Lung (tissue), 16 donors: ENCODE data around the gene POLR1G. TPM values are rescaled to one million over a fixed set of nuclear protein-coding genes. Genes with fewer than 3 reads are reported as not detected.

ENCODE experiments used
- ATAC-seq: fragments of 200-7000 bp; cut with Tn5 transposase; one replicate; pipeline ENCODE4 v1.9.1; 2020; ENCODE audit warnings: moderate number of reproducible peaks; ENCODE audit not compliant: insufficient read depth, low FRiP score
- DNase-seq, 3 donors: peaks; one replicate each; pipeline ENCODE4 v3.0.0-alpha.2; 2013 to 2017
- H3K27ac ChIP-seq, 2 donors: one replicate each; pipeline ENCODE4 v1.5.1; 2013; ENCODE audit warnings: mild to moderate bottlenecking in 2 of 2, moderate library complexity in 2 of 2, control low read depth in 1 of 2, inconsistent platforms in 1 of 2, low read depth in 1 of 2, low read length in 1 of 2
- H3K27me3 ChIP-seq, 3 donors: one replicate each; pipeline ENCODE4 v1.5.1; 2013; ENCODE audit warnings: low read length in 2 of 3; ENCODE audit not compliant: control insufficient read depth in 3 of 3, insufficient read depth in 3 of 3
- H3K36me3 ChIP-seq, 4 donors: one replicate each; pipeline ENCODE4 v1.5.1; 2013; ENCODE audit warnings: low read length in 4 of 4, mild to moderate bottlenecking in 1 of 4, moderate library complexity in 1 of 4; ENCODE audit not compliant: control insufficient read depth in 4 of 4, insufficient read depth in 4 of 4
- H3K4me1 ChIP-seq, 5 donors: one replicate each; pipeline ENCODE4 v1.5.1; 2013; ENCODE audit warnings: low read length in 5 of 5, mild to moderate bottlenecking in 2 of 5, moderate library complexity in 1 of 5; ENCODE audit not compliant: control insufficient read depth in 5 of 5, insufficient read depth in 5 of 5
- H3K4me3 ChIP-seq: one replicate; pipeline ENCODE4 v1.5.1; 2013; ENCODE audit warnings: mild to moderate bottlenecking, control low read depth, moderate library complexity
- H3K9ac ChIP-seq, 2 donors: one replicate each; pipeline ENCODE4 v1.5.1; 2013; ENCODE audit warnings: low read length in 2 of 2, control low read depth in 1 of 2; ENCODE audit not compliant: insufficient read depth in 1 of 2
- H3K9me3 ChIP-seq, 4 donors: one replicate each; pipeline ENCODE4 v1.5.1; 2013; ENCODE audit warnings: low read length in 3 of 4, mild to moderate bottlenecking in 1 of 4, moderate library complexity in 1 of 4; ENCODE audit not compliant: control insufficient read depth in 4 of 4, insufficient read depth in 3 of 4
- CTCF ChIP-seq: IDR thresholded peaks from 2 replicates; pipeline ENCODE4 v1.5.1; 2012; ENCODE audit warnings: mild to moderate bottlenecking; ENCODE audit errors: control extremely low read depth, extremely low read depth
- WGBS, 2 donors: extraction: QIAGEN DNeasy Blood & Tissue Kit; methylation state at CpG; one replicate each; pipeline ENCODE4 v1.1.7; 2013; 5-methylcytosine and 5-hydroxymethylcytosine counted together
- long read RNA-seq, 5 donors: transcript quantifications; one replicate each; lab custom pipeline, GENCODE V29; 2026
- polyA plus RNA-seq, 2 donors: library from polyadenylated mRNA; stranded (reverse); fragments of 200-250 nt; gene quantifications; one replicate each; pipeline ENCODE4 v1.2.1, GENCODE V29; 2013
- total RNA-seq, 2 donors: library from RNA; depleted of rRNA in 1 of 2; stranded (reverse); fragments of >200 nt in 1 of 2; gene quantifications; one replicate each; pipeline ENCODE4 v1.2.1, GENCODE V29; 2014 to 2021
- donor health status: control.
- donor health status: control.
- donor health status: Bipolar disorder and iron deficiency.
- donor health status: healthy.
- donor health status: DM: yes; HTN: yes; CAD: no.

POLR1G gene, protein sequence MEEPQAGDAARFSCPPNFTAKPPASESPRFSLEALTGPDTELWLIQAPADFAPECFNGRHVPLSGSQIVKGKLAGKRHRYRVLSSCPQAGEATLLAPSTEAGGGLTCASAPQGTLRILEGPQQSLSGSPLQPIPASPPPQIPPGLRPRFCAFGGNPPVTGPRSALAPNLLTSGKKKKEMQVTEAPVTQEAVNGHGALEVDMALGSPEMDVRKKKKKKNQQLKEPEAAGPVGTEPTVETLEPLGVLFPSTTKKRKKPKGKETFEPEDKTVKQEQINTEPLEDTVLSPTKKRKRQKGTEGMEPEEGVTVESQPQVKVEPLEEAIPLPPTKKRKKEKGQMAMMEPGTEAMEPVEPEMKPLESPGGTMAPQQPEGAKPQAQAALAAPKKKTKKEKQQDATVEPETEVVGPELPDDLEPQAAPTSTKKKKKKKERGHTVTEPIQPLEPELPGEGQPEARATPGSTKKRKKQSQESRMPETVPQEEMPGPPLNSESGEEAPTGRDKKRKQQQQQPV
- total RNA-seq (1 to 10 TPM; 3.6 to 8.3 TPM), polyA plus RNA-seq (1 to 10 TPM; 5.2 to 6.6 TPM)
- long read RNA-seq, donor 1, partial matches to known transcripts: 0 of 2 reads
- long read RNA-seq, donor 1, other reads (novel, unspliced or antisense): 0 of 2 reads
- long read RNA-seq, donor 2, partial matches to known transcripts: 26 of 36 reads
- long read RNA-seq, donor 2, other reads (novel, unspliced or antisense): 8 of 36 reads
- long read RNA-seq, donor 3, partial matches to known transcripts: 0 of 2 reads
- long read RNA-seq, donor 3, other reads (novel, unspliced or antisense): 0 of 2 reads
- long read RNA-seq, donor 4, partial matches to known transcripts: 0 of 2 reads
- long read RNA-seq, donor 4, other reads (novel, unspliced or antisense): 0 of 2 reads
- long read RNA-seq, donor 5, partial matches to known transcripts: 87 of 142 reads
- long read RNA-seq, donor 5, other reads (novel, unspliced or antisense): 47 of 142 reads

DNA sequence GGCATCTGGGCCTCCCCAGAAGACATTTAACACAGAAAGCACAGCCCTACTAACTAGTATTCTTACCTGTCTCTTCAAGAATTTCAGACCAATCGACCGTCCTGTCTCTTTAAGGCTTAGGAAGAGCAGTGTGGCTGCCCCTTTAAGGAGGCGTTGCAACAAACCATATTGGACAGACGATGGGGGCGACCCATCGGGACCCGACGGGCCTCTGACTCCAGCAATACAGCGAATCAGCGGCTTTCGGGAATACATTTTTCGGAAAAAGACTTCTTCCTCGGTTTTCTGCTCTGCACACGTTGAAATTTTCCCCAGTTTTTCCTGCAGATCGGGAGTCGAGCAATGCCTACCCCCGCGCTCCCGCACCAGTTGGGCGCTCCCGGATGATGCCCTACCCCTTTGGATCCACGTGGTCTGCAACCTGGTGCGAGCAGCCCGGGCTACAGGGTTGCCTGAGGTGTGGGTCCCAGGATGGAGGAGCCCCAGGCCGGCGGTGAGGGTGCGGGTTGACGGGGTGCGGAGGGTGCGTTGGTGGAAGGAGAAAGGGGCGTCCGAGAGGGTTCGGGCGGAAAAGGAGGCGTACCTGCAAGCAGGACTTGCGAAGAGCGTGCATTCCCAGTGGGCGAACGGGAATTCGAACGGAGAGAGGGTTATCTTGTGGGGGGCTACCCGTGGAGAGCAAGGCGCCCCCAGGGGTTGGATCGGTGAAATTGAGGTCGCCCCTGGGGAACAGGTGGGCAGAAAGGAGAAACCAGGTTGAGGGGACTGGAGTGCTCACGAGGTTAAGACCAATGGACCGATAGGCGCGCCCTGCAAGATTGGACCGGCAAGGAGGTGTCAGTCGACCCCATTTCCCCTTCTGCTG lies at the start of gene POLR1G:
Gene POLR1G (plus strand): TSS at position 419 of the 865 bp plus-strand sequence. CDS start 53 bp downstream, at position 472.
- ATAC-seq (peak; percentile 66), DNase-seq (peak; percentile 77 to 92 (median 81))
- H3K36me3 ChIP-seq: no peaks in the 10 kb centered on the region
- peaks cover 0 to 34% (median 28%) of the 10 kb centered on the region in 3 donors for H3K27me3 ChIP-seq
- TF ChIP-seq CTCF: no peak
- H3K9me3 ChIP-seq: no peaks in the 10 kb centered on the region
- WGBS, 2 donors: 0 to 1% methylated on average over 51 of the region's 51 CpGs
- peak within 1 kb of the TSS in 1 of 2 donors; percentile 65 for H3K9ac ChIP-seq
- H3K4me1 ChIP-seq: peaks cover 3 to 32% (median 13%) of the 10 kb centered on the region in 5 donors
- H3K4me3 ChIP-seq: peak within 1 kb of the TSS; percentile 56
- H3K27ac ChIP-seq: peak within 1 kb of the TSS; percentile 91 to 93

DNA sequence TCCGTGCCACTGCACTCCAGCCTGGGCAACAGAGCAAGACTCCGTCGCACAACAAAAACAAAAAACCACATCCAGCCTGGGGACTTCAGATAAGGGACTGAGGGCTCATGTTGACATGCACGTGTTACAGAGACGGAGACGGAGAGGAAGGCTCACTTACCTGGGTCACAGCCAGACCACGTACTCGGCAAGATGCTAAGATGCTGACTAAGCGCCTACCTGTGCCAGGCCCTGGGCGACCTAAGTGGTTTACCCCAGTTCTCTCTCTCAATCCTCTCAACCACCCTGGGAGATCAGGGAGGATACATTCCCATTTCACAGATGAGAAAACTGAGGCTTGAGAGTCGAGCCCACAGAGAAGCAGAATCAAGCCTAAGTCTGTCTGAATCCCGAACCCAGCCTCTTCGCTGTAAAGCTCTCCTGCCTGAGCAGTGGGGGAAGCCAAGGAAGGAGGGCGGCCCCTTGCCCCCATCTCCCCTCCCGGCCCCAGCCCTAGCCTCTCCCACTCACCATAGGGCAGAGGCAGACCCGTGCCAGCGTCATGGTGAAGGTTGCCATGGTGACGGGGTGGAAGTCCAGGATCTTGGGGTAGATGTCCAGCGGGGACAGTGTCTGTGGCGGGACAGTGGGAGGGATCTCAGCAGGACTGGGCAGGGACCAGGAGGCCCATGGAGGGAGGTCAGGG lies 49.5 kb upstream of the POLR1G start:
- DNase-seq (no peak), ATAC-seq (no peak)
- peaks cover 3 to 42% (median 29%) of the 10 kb centered on the region in 4 donors for H3K36me3 ChIP-seq
- no peak overlapping the region for H3K27ac ChIP-seq
- H3K4me3 ChIP-seq: no peak overlapping the region
- no peaks in the 10 kb centered on the region for H3K4me1 ChIP-seq
- TF ChIP-seq CTCF: no peak
- H3K9me3 ChIP-seq: no peaks in the 10 kb centered on the region
- no peaks in the 10 kb centered on the region for H3K27me3 ChIP-seq
- H3K9ac ChIP-seq: no peak overlapping the region
- 92 to 95% methylated on average over 20 of the region's 20 CpGs for WGBS, 2 donors

- TF ChIP-seq CTCF: no peak
- H3K4me3 ChIP-seq: no peak overlapping the region
- H3K4me1 ChIP-seq: no peaks in the 10 kb centered on the region
- no peak overlapping the region for H3K9ac ChIP-seq
- no peak overlapping the region for H3K27ac ChIP-seq
- ATAC-seq (no peak), DNase-seq (no peak)
- H3K27me3 ChIP-seq: no peaks in the 10 kb centered on the region
- H3K36me3 ChIP-seq: peaks cover under 1 to 37% (median 29%) of the 10 kb centered on the region in 4 donors
- no peaks in the 10 kb centered on the region for H3K9me3 ChIP-seq
- WGBS, 2 donors: 92 to 96% methylated on average over 11 of the region's 11 CpGs
Observed at GRCh38 chr19:45357445-45357783, 49.0 kb upstream of the POLR1G start.
